Hippocampal formation (tissue), 2 donors: ENCODE results near the gene PCDH9.
"Not testable (repeated sequence)": the region's sequence is repeated elsewhere in the genome, so short reads cannot be mapped to it uniquely, and the experiment has no call there.

Experiments
- DNase-seq, 2 donors: peaks; one replicate each; lab custom pipeline; 2025; lab: John Stamatoyannopoulos, UW

Gene PCDH9

DNA sequence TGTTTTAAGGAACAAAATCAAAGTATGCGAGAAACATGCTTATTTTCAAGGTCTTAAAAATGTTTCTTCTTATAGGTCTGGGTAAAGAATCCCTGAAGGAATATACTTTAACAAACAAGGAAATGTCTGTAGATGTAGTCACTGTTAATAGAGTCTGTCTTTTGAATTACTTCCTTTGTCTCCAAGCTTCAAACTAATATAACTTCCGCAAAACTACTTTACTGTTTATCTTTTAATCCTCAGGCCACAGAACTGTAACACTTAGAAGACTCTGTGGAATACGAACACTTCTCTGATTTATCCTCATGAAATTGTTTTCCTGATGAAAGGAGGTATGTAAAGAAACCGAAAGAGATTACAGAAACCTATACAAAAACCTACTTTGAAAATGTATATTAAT, 316.0 kb downstream of the PCDH9 start:
- no peak for DNase-seq

DNA sequence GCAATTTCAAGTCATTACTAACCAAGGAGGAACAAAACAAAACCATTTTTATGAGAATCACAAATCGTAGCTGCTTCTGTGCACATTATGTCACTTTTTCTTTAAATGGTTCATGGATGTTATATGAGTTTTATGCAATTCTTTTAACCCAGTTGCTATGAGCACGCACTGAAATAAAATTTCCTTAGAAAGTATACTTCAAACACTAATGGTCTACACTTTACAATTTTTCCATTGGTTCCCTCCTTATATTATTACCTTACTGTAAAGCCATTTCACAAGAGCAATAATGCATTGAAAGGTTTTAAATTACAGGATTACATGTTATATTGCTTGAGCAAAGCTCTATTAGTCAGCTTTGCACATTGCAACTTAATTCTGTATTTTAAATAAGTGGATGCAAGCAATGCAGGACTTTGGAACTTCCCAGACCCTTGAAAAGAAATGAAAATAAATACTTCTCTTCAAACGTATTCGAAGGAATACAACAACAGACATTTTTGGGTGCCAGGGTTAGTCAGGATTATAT, 318.7 kb downstream of the PCDH9 start:
- no peak for DNase-seq

DNA sequence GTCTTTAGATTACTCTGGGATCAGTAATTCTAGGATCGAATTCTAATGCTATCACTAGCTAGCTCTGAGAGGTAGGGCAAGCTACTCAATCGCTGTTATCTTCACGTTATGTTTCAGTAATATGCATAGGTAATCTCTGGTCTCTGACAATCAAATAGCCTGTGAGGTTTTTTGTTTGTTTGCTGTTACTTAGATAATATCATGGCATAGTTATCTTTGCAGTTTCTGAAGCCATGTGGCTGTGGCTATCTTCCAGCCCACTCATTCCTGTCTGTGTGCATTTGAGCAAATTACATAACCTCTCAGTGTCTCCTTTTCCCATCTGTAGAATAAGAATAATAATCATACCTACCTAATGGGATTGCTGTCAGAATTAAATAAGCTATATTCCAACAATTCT, 330.2 kb downstream of the PCDH9 start:
- DNase-seq = no peak

DNA sequence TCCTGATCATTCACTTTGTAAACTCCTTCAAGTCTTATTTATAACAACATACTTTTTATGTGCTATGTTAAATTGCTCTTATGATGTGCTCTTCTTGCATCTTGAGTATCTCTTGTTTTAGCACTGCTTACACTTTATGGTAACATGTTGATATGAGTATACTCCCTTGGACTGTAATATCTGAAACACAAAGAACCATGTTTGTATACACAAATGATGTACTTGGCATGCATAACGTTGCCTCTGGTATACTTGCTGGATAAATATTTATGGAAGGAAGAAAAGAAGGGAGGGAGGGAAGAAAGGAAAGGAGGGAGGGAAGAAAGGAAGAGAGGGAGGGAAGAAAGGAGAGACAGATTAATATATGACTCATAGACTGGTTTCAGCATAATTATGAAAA, 333.2 kb downstream of the PCDH9 start:
- DNase-seq = no peak

- DNase-seq = no peak
Observed at GRCh38 chr13:66895780-66896179, 334.4 kb downstream of the PCDH9 start.

DNA sequence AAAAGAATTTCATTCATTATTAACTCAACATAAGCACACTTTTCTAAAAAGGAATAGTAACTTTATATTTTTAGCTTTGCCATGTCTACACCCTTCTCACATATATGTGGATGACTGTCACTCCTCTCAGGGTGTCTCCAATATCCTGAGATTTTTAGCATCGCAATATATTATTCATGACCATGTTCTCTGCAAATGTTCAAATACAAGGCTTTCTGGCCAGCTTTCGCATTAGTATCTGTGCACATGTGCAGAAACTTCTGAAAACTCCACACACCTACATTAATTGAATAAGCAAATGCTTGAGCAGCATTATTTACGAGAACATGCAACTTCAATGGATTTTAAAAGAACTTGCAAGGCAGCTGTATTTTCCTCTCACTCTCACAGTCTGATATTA, 334.8 kb downstream of the PCDH9 start:
- no peak for DNase-seq

DNA sequence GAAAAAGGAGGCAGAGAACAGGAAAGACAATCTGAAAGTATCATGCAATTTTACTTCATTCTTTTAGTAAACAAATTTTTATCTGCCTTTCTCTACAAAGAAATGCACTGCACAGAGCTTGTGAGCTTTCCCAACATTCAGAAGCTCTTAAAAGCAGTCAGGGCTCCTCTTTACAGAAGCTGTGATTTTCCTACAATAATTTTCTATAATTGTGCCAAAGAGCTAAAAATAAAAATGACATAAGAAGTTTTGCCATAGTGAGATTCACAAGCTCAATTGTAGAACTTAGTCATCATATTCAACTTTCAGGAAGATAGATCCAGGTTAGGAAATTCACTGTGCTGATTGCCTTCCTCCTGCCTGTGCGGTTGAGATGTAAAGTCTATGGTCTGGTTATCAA, 341.4 kb downstream of the PCDH9 start:
- peak in 1 of 2 donors; percentile 36 for DNase-seq

GRCh38 chr13:66887088-66887487, 343.0 kb downstream of the PCDH9 start:
- DNase-seq = peak in 1 of 2 donors; percentile 67

GRCh38 chr13:66886264-66886663, 343.9 kb downstream of the PCDH9 start:
- peak; percentile 53 to 85 for DNase-seq

DNA sequence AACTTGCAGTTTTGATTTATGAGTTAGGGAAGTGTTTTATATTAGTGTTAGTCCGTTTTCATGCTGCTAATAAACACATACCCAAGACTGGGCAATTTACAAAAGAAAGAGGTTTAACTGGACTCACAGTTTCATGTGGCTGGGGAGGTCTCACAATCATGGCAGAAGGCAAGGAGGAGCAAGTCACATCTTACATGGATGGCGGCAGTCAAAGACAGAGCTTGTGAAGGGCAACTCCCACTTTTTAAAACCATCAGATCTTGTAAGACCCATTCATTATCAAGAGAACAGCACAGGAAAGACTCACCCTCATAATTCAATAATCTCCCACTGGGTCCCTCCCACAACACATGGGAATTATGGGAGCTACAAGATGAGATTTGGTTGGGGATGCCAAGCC, 349.0 kb downstream of the PCDH9 start:
- not testable (repeated sequence) for DNase-seq

DNA sequence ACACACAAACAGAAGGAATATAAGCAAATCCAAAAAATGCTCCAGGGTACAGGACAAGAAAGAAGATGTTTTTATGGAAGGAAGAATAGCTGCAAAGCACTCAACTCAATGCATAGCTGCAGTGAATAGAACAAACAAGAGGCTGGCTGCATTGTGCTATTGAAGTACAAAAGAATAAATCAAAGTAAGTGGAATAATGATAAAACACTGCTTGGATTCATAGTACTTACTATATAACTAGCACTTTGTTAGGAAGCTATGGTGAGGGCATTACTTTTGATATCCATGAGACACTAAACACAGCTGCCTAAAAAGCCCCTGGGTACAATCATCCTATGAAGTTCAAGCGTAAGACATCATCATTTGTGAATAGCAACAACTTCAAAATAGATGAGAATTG, 350.1 kb downstream of the PCDH9 start:
- DNase-seq = peak in 1 of 2 donors; percentile 51

- DNase-seq = no peak
Observed at GRCh38 chr13:66875264-66875663, 354.9 kb downstream of the PCDH9 start.

- no peak for DNase-seq
Observed at GRCh38 chr13:66864627-66865026, 365.5 kb downstream of the PCDH9 start.

GRCh38 chr13:66860878-66861417, 369.2 kb downstream of the PCDH9 start:
- no peak for DNase-seq

GRCh38 chr13:66859934-66860877, 369.9 kb downstream of the PCDH9 start:
- no peak for DNase-seq

DNA sequence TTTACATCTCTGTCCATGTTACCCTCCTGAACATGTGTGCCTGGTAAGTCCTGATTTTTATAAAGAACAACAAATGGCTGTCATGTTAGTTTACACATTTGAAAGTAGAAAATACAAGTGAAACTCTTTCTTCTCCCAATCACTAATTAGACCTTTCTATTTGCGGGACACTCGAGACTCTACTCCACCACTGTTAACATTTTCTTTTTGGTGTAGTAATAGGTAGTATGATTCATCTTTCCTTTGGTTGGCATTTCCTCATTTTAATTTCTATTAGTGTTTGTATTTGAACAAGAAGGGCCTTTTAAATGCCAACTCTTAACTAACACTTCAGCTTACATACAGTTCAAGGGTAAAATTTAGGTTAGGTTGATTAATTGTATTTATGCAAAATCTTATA, 371.1 kb downstream of the PCDH9 start:
- DNase-seq = no peak

DNA sequence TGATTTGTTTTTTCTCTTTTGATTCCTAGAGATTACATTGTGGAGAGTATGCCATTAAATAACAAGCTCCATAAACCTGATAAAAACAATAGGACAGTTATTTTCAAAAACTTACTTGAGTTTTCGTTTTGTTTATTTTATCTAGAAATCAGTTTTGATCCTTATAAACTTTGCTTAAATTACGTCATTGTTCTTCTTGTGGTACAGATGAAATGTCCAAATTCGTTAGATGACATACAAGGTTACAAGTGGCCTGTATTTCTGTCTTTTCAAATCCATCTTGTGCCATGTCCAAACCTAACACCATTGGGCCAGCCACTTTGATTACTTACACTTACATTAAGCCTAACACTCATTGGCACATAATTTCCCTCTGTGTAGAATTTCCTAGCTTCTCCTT, 372.0 kb downstream of the PCDH9 start:
- DNase-seq = no peak

DNA sequence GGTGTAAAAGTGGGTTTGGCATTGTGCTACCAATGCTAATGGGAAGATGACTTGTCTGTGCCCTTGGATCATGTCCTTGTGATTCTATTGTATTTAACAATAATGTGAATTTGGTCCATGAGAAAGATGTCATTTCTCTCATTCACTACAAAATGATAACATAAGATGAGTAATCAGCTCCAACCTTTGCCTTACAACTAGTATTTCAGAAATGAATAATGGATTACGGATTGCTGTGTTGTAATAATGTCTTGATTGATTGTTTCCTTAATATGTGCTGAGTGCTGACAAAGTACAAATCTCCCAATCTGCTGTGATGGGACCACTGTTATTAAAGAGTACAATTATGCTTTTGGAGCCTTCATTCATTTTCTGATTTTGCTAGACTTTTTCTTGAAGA, 375.0 kb downstream of the PCDH9 start:
- no peak for DNase-seq

- DNase-seq = no peak
Observed at GRCh38 chr13:66853564-66853963, 376.6 kb downstream of the PCDH9 start.

- DNase-seq = no peak
Observed at GRCh38 chr13:66849706-66850105, 380.4 kb downstream of the PCDH9 start.

DNA sequence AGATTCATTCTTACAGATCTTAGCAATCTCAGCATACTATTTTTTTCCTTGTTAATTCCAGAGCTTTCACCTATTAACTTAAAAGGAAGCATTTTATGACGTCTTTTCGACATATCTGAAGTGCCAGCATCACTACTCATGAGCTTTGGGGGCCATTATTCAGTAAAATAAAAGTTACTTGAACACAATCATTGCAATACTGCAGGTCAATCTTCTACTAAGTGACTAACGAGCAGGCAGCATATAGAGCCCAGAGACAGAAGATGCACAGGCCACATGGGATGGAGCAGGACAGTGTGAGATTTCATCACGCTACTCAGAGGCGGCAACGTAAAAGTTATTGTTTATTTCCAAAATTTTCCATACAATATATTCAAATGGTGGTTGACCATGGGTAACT, 382.6 kb downstream of the PCDH9 start:
- DNase-seq = no peak

DNA sequence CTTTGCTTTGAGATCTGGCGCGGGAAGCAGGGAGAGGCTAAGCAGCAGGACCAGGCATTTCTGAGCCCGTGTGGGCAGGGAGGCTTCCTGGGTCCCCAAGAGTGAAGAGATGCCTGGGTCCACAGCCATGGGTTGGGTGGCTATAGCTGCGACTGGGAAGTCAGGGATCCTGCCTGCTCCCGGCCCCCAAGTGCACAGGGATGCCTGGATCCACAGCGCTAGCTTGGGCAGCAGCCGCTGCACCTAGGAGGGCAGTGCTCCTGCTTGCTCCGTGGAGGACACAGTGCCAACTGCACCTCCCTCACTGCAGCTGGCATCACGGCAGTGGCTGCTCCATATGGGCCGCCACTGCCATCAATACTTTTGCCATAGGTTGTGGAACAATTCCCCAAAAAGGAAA, 384.7 kb downstream of the PCDH9 start:
- DNase-seq = no peak

DNA sequence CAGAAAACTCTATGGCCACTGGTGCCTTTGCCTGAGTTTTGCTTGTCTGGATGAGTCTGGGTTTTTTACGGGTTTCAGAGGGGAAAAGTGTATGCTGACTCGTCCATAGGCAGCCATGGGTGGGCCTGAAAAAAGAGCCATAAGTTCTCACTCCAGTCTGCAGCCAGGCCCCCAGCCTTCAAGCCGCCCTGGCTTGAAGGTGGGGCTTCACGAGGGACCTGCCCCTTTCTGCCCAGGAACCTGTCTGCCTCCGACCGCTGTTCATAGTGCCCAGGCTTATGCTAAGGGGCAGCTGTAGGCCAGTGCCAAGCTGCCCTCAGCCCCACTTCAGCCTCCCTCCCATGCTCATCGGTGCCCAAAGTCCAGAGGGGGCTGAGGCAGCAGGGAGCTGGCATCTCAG, 385.2 kb downstream of the PCDH9 start:
- no peak for DNase-seq
